Measurements from ENCODE around the gene DRC3.

- TF ChIP-seq, protein P1, sequence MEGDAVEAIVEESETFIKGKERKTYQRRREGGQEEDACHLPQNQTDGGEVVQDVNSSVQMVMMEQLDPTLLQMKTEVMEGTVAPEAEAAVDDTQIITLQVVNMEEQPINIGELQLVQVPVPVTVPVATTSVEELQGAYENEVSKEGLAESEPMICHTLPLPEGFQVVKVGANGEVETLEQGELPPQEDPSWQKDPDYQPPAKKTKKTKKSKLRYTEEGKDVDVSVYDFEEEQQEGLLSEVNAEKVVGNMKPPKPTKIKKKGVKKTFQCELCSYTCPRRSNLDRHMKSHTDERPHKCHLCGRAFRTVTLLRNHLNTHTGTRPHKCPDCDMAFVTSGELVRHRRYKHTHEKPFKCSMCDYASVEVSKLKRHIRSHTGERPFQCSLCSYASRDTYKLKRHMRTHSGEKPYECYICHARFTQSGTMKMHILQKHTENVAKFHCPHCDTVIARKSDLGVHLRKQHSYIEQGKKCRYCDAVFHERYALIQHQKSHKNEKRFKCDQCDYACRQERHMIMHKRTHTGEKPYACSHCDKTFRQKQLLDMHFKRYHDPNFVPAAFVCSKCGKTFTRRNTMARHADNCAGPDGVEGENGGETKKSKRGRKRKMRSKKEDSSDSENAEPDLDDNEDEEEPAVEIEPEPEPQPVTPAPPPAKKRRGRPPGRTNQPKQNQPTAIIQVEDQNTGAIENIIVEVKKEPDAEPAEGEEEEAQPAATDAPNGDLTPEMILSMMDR (optimal IDR thresholded peaks at IDR 0.05 in 1 of 3, IDR thresholded peaks at IDR 0.05 in 1 of 3, conservative IDR thresholded peaks at IDR 0.05 in 1 of 3; ENCODE audit: extremely low read depth in 1 of 3, insufficient read depth in 2 of 3, low read length in 3 of 3): no peak
- no peak for TF ChIP-seq EZH2 (IDR thresholded peaks at IDR 0.05; ENCODE audit: low read length)
Measured at GRCh38 chr17:17940441-17940911, 32.2 kb upstream of the DRC3 start.
